Erythroblast (primary cell): Measurements from ENCODE around the gene SPN.
"Not testable (repeated sequence)": the region's sequence is repeated elsewhere in the genome, so short reads cannot be mapped to it uniquely, and the experiment has no call there.

Experiments
- GATA1 ChIP-seq: IDR thresholded peaks from 2 replicates; pipeline ENCODE4 v1.6.1; 2011; ENCODE audit warnings: low read depth, mild to moderate bottlenecking, control low read depth, low read length, moderate library complexity
- POLR2A ChIP-seq: IDR thresholded peaks from 2 replicates; pipeline ENCODE4 v1.6.1; 2011; ENCODE audit warnings: mild to moderate bottlenecking, low read length

DNA sequence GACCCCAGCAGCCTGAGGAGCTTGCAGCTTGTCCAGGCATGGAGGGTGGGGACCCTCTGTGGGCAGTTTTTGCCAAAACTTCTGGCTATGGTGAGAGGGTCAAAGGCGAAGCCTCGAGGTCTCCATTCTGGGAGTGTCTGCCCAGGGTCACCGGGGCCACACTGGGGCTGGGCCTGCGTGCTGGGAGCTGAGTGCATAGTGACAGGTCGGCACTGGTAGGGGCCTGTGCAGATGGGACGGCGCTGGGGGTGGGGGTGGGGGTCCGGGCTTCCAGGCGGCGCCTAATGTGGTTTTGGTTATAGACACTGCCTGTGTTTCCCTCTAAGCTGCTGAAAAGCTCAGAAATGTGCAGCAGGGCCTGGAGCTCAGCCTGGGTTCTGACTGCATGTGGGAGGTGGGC is 34.3 kb upstream of the SPN start:
- TF ChIP-seq POLR2A, GATA1: not testable (repeated sequence)
